Measurements from ENCODE around the gene TWF2. TPM values are rescaled to one million over a fixed set of nuclear protein-coding genes. Genes with fewer than 3 reads are reported as not detected.
A peak's percentile ranks its signal among the peaks of the same experiment; 100 is the strongest.

TWF2 gene
- total RNA-seq, 4 donors from 2014 or later, result 31.6 to 74.9 (median 55.7) TPM

DNA sequence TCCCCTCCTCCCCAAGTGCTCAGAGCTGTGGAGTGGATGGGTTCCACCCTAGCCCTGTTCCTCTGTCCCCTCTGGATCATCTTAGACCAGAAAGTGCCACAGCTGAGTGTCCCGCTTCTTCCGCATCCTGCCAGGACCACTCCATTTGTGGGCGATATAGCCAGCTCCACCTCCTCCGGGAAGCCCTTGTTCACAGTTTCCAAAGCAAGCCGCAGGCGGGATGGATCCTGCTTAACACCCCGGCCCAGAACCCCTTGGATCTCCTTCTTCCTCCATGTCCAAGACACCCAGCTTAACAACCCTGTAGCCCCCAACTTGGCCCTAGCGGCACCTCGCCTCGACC, 41.5 kb downstream of the TWF2 start:
- no peak for DNase-seq
- Histone ChIP-seq H3K9me3 (no peaks in the 10 kb centered on the region), H3K4me1 (peaks cover 9 to 88% (median 35%) of the 10 kb centered on the region in 3 donors), H3K4me3 (peak overlapping the region; percentile 61 to 96 (median 88)), H3K27ac (peak overlapping the region; percentile 84 to 95 (median 92)), H3K27me3 (no peaks in the 10 kb centered on the region), H3K36me3 (peaks cover 0 to 29% (median 1%) of the 10 kb centered on the region in 3 donors)
- whole genome bisulfite sequencing, 2 donors, result 35 to 60% methylated on average over 4 to 7 of the region's 10 CpGs
- intact Hi-C loops (cut with DNase I), result no loop called here
- TF ChIP-seq, protein P1, sequence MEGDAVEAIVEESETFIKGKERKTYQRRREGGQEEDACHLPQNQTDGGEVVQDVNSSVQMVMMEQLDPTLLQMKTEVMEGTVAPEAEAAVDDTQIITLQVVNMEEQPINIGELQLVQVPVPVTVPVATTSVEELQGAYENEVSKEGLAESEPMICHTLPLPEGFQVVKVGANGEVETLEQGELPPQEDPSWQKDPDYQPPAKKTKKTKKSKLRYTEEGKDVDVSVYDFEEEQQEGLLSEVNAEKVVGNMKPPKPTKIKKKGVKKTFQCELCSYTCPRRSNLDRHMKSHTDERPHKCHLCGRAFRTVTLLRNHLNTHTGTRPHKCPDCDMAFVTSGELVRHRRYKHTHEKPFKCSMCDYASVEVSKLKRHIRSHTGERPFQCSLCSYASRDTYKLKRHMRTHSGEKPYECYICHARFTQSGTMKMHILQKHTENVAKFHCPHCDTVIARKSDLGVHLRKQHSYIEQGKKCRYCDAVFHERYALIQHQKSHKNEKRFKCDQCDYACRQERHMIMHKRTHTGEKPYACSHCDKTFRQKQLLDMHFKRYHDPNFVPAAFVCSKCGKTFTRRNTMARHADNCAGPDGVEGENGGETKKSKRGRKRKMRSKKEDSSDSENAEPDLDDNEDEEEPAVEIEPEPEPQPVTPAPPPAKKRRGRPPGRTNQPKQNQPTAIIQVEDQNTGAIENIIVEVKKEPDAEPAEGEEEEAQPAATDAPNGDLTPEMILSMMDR (IDR thresholded peaks at IDR 0.05), result no peak
- TF ChIP-seq POLR2A (IDR thresholded peaks at IDR 0.05), result no peak

GRCh38 chr3:52196977-52197376, 42.0 kb downstream of the TWF2 start:
- intact Hi-C loops (cut with DNase I), result no loop called here
- Histone ChIP-seq H3K9me3 (no peaks in the 10 kb centered on the region), H3K4me1 (peaks cover 9 to 83% (median 35%) of the 10 kb centered on the region in 3 donors), H3K36me3 (peaks cover 0 to 24% (median 0%) of the 10 kb centered on the region in 3 donors), H3K27me3 (no peaks in the 10 kb centered on the region), H3K27ac (peak overlapping the region; percentile 84 to 95 (median 92)), H3K4me3 (peak overlapping the region in 1 of 4 donors; percentile 84)
- no peak for TF ChIP-seq POLR2A (IDR thresholded peaks at IDR 0.05)
- TF ChIP-seq, protein P1 (IDR thresholded peaks at IDR 0.05), result no peak
- 51 to 77% methylated on average over 3 of the region's 3 CpGs for WGBS, 2 donors
- no peak for DNase-seq

DNA sequence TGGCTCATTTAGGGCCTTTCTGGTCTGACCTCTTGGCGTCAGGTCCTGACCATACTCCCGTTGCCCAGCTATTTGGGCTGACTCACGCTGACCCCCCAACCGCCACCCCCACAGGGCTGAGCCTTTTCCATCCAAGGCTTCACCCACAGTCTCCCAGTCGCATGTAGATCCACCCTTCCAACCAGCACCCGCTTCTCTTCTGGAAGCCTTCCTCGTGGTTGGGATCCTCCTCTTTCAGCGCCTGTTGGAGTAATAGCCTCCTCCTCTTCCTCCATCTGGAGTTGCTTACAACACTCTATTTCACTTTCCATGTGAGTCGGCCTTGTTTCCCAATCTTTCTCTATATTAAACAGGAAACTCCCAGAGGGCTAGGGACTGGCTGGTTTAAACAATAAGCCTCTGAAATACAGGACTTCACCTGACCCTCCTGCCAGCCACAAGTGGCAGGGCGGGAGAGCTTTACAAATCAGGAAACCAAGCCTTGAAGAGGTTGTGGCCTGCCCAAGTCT, 43.1 kb downstream of the TWF2 start:
- intact Hi-C loops (cut with DNase I), result no loop called here
- Histone ChIP-seq H3K27ac (peak overlapping the region; percentile 46 to 95 (median 92)), H3K4me1 (peaks cover 10 to 81% (median 35%) of the 10 kb centered on the region in 3 donors), H3K9me3 (no peaks in the 10 kb centered on the region), H3K36me3 (peaks cover 0 to 14% (median 0%) of the 10 kb centered on the region in 3 donors), H3K27me3 (no peaks in the 10 kb centered on the region), H3K4me3 (no peak overlapping the region)
- TF ChIP-seq, protein P1 (IDR thresholded peaks at IDR 0.05), result no peak
- TF ChIP-seq POLR2A (IDR thresholded peaks at IDR 0.05), result no peak
- no peak for DNase-seq
- WGBS, 2 donors, result 53 to 59% methylated on average over 8 to 9 of the region's 10 CpGs

DNA sequence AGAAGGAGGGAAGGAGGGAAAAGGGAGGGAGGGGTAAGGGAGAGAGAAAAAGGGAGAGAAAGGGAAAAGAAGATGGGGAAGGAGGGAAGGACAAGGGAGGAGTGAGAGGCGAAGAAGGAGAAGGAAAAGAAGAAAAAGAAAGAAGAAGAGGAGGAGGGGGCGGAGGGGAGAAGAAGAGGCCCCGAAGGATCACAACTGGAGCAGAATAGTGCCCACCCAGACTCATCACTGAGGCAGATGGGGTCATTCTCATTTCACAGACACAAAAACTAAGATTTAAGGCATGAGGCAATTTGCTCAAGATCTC, 43.7 kb downstream of the TWF2 start:
- intact Hi-C loops (cut with DNase I), result no loop called here
- H3K27me3 ChIP-seq, result no peaks in the 10 kb centered on the region
- 95 to 96% methylated on average over 3 of the region's 3 CpGs for WGBS, 2 donors
- DNase-seq, result no peak
- H3K9me3 ChIP-seq, result no peaks in the 10 kb centered on the region
- TF ChIP-seq, protein P1 (IDR thresholded peaks at IDR 0.05), result no peak
- no peak for TF ChIP-seq POLR2A (IDR thresholded peaks at IDR 0.05)
- peaks cover 16 to 81% (median 38%) of the 10 kb centered on the region in 3 donors for H3K4me1 ChIP-seq
- H3K36me3 ChIP-seq, result peaks cover 0 to 10% (median 0%) of the 10 kb centered on the region in 3 donors
- no peak overlapping the region for H3K4me3 ChIP-seq
- peak overlapping the region in 3 of 4 donors; percentile 90 to 95 (median 94) for H3K27ac ChIP-seq

GRCh38 chr3:52194485-52195290, 44.3 kb downstream of the TWF2 start:
- intact Hi-C loops (cut with DNase I), result no loop called here
- H3K4me3 ChIP-seq, result no peak overlapping the region
- H3K4me1 ChIP-seq, result peaks cover 18 to 81% (median 42%) of the 10 kb centered on the region in 3 donors
- no peak for DNase-seq
- no peak for TF ChIP-seq POLR2A (IDR thresholded peaks at IDR 0.05)
- TF ChIP-seq, protein P1 (IDR thresholded peaks at IDR 0.05), result no peak
- peaks cover 0 to 5% (median 0%) of the 10 kb centered on the region in 3 donors for H3K36me3 ChIP-seq
- H3K27ac ChIP-seq, result no peak overlapping the region
- 79 to 91% methylated on average over 12 to 13 of the region's 14 CpGs for WGBS, 2 donors
- no peaks in the 10 kb centered on the region for H3K27me3 ChIP-seq
- no peaks in the 10 kb centered on the region for H3K9me3 ChIP-seq

Data from esophagus squamous epithelium (tissue), 5 donors.